MM.1S (cell line): ENCODE data around the gene DISC1.

ENCODE experiments used
- DNase-seq: peaks from one replicate; pipeline ENCODE4 v3.0.0-alpha.2; 2015
- H2AFZ ChIP-seq: fragments of 300-600 bp; sonication (generic); 2 replicates; pipeline ENCODE4 v1.6.0; 2016; ENCODE audit warnings: antibody characterized with exemption, low read length
- H3F3A ChIP-seq: fragments of 300-600 bp; sonication (generic); 2 replicates; pipeline ENCODE4 v1.6.1; 2016; ENCODE audit warnings: mild to moderate bottlenecking, antibody characterized with exemption, low read length, moderate library complexity, mixed read lengths; ENCODE audit not compliant: insufficient read depth
- H3K27ac ChIP-seq: fragments of 300-600 bp; sonication (generic); 2 replicates; pipeline ENCODE4 v1.5.1; 2016; ENCODE audit warnings: mild to moderate bottlenecking, low read length
- H3K27me3 ChIP-seq: fragments of 300-600 bp; sonication (generic); replicated peaks from 2 replicates; pipeline ENCODE4 v1.6.0; 2016; ENCODE audit warnings: low read length; ENCODE audit not compliant: insufficient read depth
- H3K36me3 ChIP-seq: fragments of 300-600 bp; sonication (generic); replicated peaks from 2 replicates; pipeline ENCODE4 v1.6.1; 2016; ENCODE audit warnings: mild to moderate bottlenecking, low read length, mixed read lengths; ENCODE audit not compliant: insufficient read depth
- H3K4me1 ChIP-seq: fragments of 300-600 bp; sonication (generic); 2 replicates; pipeline ENCODE4 v1.6.1; 2016; ENCODE audit warnings: low read length, mixed read lengths
- H3K4me2 ChIP-seq: fragments of 300-600 bp; sonication (generic); 2 replicates; pipeline ENCODE4 v1.6.0; 2016; ENCODE audit warnings: low read depth, low read length
- H3K4me3 ChIP-seq: fragments of 300-600 bp; sonication (generic); 2 replicates; pipeline ENCODE4 v1.5.1; 2016; ENCODE audit warnings: low read length, mixed read lengths
- H3K79me2 ChIP-seq: fragments of 300-600 bp; sonication (generic); 2 replicates; pipeline ENCODE4 v1.6.1; 2016; ENCODE audit warnings: mixed run types, low read length, mixed read lengths
- H3K9ac ChIP-seq: fragments of 300-600 bp; sonication (generic); 2 replicates; pipeline ENCODE4 v1.6.1; 2016; ENCODE audit warnings: low read length, mixed read lengths
- H3K9me2 ChIP-seq: fragments of 300-600 bp; sonication (generic); replicated peaks from 2 replicates; pipeline ENCODE4 v1.6.1; 2016; ENCODE audit warnings: mild to moderate bottlenecking, low read length, mixed read lengths; ENCODE audit not compliant: insufficient read depth
- H3K9me3 ChIP-seq: fragments of 300-600 bp; sonication (generic); replicated peaks from 2 replicates; pipeline ENCODE4 v1.6.1; 2016; ENCODE audit warnings: mild to moderate bottlenecking, low read length, mixed read lengths; ENCODE audit not compliant: insufficient read depth
- H4K20me1 ChIP-seq: fragments of 300-600 bp; sonication (generic); 2 replicates; pipeline ENCODE4 v1.6.1; 2016; ENCODE audit warnings: mild to moderate bottlenecking, low read length, moderate library complexity, mixed read lengths; ENCODE audit not compliant: insufficient read depth
- EZH2 ChIP-seq: fragments of 300-600 bp; sonication (generic); optimal IDR thresholded peaks from 2 replicates; pipeline ENCODE3; 2017; ENCODE audit warnings: low read depth, mild to moderate bottlenecking, antibody characterized with exemption, low read length, mixed read lengths
- EZH2phosphoT487 ChIP-seq: fragments of 300-600 bp; sonication (generic); IDR thresholded peaks from 2 replicates; pipeline ENCODE4 v1.6.1; 2018; ENCODE audit warnings: antibody characterized with exemption, low read length
- TF ChIP-seq, protein P1 (sequence below): fragments of 300-600 bp; sonication (generic); IDR thresholded peaks from 2 replicates; pipeline ENCODE4 v1.5.1; 2016; ENCODE audit warnings: antibody characterized with exemption, low read length, mixed read lengths

Gene DISC1

DNA sequence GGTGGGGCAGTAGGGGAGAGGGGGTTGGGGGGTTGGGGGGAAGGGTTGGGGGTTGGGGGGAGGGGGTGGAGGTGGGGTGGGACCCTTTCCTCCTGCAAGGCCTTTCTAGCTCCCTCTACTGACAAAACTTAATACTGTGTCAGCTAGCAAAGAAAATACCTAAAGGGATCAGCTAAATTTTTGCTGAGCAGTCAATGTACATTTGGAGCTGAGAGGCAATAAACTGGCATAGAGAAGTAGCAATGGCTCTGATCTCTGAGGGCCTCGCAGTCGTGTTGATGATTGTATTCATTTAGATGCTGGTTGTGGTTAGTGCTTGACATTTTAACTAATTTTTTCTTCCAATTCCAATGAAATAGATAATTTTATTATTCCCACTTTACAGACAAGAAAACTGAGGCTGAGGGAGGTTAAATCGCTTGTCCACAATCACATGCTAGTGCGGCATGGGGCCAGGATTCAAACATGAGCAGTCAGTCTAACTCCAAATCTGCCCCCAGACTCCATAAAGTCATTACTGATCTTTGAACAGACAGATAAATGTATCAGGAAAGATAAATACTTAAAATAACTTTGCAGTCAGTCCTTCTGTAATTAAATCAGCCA, 357.1 kb downstream of the DISC1 start:
- no peaks in the 10 kb centered on the region for H3K9me2 ChIP-seq
- H3K4me3 ChIP-seq: no peak overlapping the region
- H3K9ac ChIP-seq: no peak overlapping the region
- no peaks in the 10 kb centered on the region for H3K9me3 ChIP-seq
- H3K27me3 ChIP-seq: no peaks in the 10 kb centered on the region
- H3K4me1 ChIP-seq: no peaks in the 10 kb centered on the region
- H2AFZ ChIP-seq: no peak overlapping the region
- no peak overlapping the region for H3K27ac ChIP-seq
- H3K36me3 ChIP-seq: no peaks in the 10 kb centered on the region
- no peak overlapping the region for H3K4me2 ChIP-seq
- TF ChIP-seq EZH2 (no peak), EZH2phosphoT487 (no peak)
- TF ChIP-seq, protein P1, sequence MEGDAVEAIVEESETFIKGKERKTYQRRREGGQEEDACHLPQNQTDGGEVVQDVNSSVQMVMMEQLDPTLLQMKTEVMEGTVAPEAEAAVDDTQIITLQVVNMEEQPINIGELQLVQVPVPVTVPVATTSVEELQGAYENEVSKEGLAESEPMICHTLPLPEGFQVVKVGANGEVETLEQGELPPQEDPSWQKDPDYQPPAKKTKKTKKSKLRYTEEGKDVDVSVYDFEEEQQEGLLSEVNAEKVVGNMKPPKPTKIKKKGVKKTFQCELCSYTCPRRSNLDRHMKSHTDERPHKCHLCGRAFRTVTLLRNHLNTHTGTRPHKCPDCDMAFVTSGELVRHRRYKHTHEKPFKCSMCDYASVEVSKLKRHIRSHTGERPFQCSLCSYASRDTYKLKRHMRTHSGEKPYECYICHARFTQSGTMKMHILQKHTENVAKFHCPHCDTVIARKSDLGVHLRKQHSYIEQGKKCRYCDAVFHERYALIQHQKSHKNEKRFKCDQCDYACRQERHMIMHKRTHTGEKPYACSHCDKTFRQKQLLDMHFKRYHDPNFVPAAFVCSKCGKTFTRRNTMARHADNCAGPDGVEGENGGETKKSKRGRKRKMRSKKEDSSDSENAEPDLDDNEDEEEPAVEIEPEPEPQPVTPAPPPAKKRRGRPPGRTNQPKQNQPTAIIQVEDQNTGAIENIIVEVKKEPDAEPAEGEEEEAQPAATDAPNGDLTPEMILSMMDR: no peak
- no peaks in the 10 kb centered on the region for H4K20me1 ChIP-seq
- no peak for DNase-seq
- H3K79me2 ChIP-seq: no peaks in the 10 kb centered on the region
- no peaks in the 10 kb centered on the region for H3F3A ChIP-seq

GRCh38 chr1:231985296-231986023, 358.9 kb downstream of the DISC1 start:
- Histone ChIP-seq H2AFZ (no peak overlapping the region), H3K9ac (no peak overlapping the region), H3K9me2 (no peaks in the 10 kb centered on the region), H3K4me3 (no peak overlapping the region), H3K9me3 (no peaks in the 10 kb centered on the region), H3K79me2 (no peaks in the 10 kb centered on the region), H3K27me3 (no peaks in the 10 kb centered on the region), H3K4me1 (no peaks in the 10 kb centered on the region), H3K36me3 (no peaks in the 10 kb centered on the region), H3K27ac (no peak overlapping the region), H3K4me2 (no peak overlapping the region), H4K20me1 (no peaks in the 10 kb centered on the region), H3F3A (no peaks in the 10 kb centered on the region)
- no peak for TF ChIP-seq EZH2
- no peak for TF ChIP-seq EZH2phosphoT487
- TF ChIP-seq, protein P1: no peak
- no peak for DNase-seq

GRCh38 chr1:231986631-231987336, 360.2 kb downstream of the DISC1 start:
- Histone ChIP-seq H3K27ac (no peak overlapping the region), H3K27me3 (no peaks in the 10 kb centered on the region)

More at GRCh38 chr1:231986631-231987336, 360.2 kb downstream of the DISC1 start:
- Histone ChIP-seq H3K4me3 (no peak overlapping the region), H3K79me2 (no peaks in the 10 kb centered on the region), H3K36me3 (no peaks in the 10 kb centered on the region), H3K4me1 (no peaks in the 10 kb centered on the region), H3K4me2 (no peak overlapping the region), H2AFZ (no peak overlapping the region), H4K20me1 (no peaks in the 10 kb centered on the region), H3K9ac (no peak overlapping the region), H3K9me2 (no peaks in the 10 kb centered on the region), H3F3A (no peaks in the 10 kb centered on the region), H3K9me3 (no peaks in the 10 kb centered on the region)
- no peak for DNase-seq
- TF ChIP-seq, protein P1: no peak
- no peak for TF ChIP-seq EZH2
- TF ChIP-seq EZH2phosphoT487: no peak
